ENCODE data around the gene TCF19.

- TF ChIP-seq POLR2A (IDR thresholded peaks at IDR 0.05; ENCODE audit: low read depth, low read length): no peak
- no peak for TF ChIP-seq POLR2AphosphoS5 (IDR thresholded peaks at IDR 0.05; ENCODE audit: low read depth, low read length)
Measured at GRCh38 chr6:31132806-31133205, 25.6 kb upstream of the TCF19 start.

Measured in GM12891 (cell line).